DOHH2 (cell line): ENCODE results near the gene INO80.

Experiments used
- EZH2phosphoT487 ChIP-seq: fragments of 200-600 bp; sonication (generic); IDR thresholded peaks from 2 replicates; pipeline ENCODE4 v1.6.1; 2017; ENCODE audit warnings: borderline replicate concordance, mild to moderate bottlenecking, antibody characterized with exemption, low read length, moderate library complexity, mixed read lengths
- TF ChIP-seq, protein P1 (sequence below): fragments of 200-600 bp; sonication (generic); IDR thresholded peaks from one replicate; pipeline ENCODE4 v1.5.1; 2014; ENCODE audit warnings: antibody characterized with exemption, mild to moderate bottlenecking, low read depth, low read length; ENCODE audit not compliant: poor library complexity, severe bottlenecking

DNA sequence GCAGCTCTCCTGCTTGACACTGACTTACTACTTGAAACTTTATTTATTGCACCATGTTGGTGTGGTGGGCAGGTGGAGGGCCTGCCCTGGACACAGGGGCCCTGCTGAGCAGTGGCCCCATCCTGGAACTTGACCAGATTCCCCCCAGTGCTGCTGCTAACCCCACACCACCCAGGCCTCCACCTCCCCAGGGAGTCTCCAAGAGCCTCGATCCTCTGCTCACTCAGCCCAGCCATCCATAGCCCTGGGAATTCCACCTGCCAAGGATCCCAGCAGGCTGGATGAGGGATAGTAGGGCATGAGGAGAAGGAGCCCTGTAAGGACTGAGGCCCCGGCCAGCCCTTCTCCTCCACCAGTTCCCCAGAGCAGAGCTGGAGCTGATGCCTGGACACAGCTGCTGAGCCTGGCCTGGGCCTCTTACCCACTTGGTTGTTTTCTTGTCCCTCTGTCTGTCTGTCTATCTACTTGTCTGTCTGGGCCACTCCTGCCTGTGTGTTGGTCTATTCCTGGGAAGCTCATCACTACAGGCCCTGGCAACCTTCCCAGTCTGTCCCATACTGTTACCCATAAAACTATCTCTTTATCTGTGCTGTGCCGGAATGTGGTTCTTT is 160.0 kb downstream of the INO80 start:
- TF ChIP-seq, protein P1, sequence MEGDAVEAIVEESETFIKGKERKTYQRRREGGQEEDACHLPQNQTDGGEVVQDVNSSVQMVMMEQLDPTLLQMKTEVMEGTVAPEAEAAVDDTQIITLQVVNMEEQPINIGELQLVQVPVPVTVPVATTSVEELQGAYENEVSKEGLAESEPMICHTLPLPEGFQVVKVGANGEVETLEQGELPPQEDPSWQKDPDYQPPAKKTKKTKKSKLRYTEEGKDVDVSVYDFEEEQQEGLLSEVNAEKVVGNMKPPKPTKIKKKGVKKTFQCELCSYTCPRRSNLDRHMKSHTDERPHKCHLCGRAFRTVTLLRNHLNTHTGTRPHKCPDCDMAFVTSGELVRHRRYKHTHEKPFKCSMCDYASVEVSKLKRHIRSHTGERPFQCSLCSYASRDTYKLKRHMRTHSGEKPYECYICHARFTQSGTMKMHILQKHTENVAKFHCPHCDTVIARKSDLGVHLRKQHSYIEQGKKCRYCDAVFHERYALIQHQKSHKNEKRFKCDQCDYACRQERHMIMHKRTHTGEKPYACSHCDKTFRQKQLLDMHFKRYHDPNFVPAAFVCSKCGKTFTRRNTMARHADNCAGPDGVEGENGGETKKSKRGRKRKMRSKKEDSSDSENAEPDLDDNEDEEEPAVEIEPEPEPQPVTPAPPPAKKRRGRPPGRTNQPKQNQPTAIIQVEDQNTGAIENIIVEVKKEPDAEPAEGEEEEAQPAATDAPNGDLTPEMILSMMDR = no peak
- TF ChIP-seq EZH2phosphoT487 = no peak
